ENCODE data around the gene CCDC82.
A peak's percentile ranks its signal among the peaks of the same experiment; 100 is the strongest.
"Not testable (repeated sequence)": the region's sequence is repeated elsewhere in the genome, so short reads cannot be mapped to it uniquely, and the experiment has no call there.

The CCDC82 gene

DNA sequence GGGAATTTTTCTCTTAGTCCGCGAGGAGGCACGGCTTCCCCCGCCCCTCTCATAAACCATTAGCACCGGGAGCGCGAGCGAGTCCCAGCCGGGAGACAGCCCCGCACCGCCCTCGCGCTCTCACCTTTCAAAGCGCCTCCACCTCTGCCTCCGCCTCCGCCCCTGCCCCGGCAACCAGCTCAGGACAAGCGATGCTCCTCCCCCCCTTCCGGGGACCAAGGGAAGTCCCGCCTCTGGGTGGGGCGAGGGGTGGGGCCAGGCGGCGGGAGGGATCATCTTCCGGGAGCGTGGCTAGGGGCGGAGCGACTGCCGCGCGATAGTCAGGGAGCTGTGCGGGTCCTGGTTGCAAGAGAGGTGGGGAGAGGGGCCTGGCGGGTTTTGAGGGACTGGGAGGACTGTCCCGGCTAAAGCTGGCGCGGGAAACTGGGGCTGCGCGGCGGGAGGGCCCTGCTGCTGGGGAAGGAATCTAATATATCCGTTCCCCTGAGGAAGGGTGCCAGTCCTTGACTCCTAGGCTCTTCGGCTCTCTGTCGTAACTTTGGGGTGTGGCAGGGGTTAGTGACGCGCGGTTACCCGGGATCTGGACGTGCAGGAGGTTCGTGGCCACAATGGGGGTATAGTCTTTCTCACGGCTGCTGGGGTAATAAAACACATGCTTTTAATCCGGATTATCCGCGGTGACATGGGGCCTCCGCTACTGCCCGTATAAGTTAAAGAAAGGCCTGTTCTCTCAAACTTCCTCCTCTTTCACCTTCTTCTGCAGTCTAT lies at the start of gene CCDC82, which contains the start of gene JRKL:
Gene CCDC82 (minus strand): TSS at position 193 of the 768 bp plus-strand sequence. CDS start 5,165 bp downstream, outside the sequence.
Gene JRKL (plus strand): TSS at position 294 of the 768 bp plus-strand sequence. CDS start 637 bp downstream, outside the sequence.
- FAIRE-seq: peak; percentile 5
- DNase-seq (ENCODE audit: low spot score): peak; percentile 97

DNA sequence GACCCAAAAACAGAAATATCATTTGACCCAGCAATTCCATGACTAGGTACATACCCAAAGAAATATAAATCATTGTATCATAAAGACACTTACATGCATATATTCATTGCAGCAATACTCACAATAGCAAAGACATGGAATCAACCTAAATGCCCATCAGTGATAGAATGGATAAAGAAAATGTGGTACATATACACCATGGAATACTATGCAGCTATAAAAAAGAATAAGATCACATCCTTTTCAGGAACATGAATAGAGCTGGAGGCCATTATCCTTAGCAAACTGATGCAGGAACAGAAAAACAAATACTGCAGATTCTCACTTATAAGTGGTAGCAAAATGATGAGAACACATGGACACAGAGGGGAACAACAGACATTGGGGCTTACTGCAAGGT lies 42.9 kb upstream of the CCDC82 start:
- not testable (repeated sequence) for FAIRE-seq; DNase-seq (ENCODE audit: low spot score)

DNA sequence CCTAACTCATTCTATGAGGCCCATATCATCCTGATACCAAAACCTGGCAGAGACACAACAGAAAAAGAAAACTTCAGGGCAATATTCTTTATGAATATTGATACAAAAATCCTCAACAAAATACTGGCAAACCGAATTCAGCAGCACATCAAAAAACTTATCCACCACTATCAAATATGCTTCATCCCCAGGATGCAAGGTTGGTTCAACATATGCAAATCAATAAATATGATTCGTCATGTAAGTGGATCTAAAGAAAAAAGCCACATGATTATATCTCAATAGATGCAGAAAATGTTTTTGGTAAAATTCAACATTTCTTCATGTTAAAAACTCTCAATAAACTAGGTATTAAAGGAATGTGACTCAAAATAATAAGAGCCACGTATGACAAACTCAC lies 41.0 kb upstream of the CCDC82 start:
- no peak for DNase-seq (ENCODE audit: low spot score)
- FAIRE-seq: no peak

DNA sequence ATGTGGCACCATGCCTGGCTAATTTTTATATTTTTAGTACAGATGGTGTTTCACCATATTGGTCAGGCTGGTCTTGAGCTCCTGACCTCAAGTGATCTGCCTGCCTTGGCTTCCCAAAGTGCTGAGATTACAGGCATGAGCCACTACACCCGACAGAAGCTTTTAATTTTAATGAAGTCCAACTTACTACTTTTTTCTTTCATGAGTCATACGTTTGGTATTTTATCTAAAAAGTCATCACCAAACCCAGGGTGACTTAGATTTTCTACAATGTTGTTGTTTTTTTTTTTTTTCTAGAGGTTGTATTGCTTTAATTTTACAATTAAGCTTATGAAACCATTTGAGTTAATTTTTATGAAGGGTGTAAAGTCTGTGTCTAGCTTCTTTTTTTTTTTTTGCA lies 35.0 kb upstream of the CCDC82 start:
- DNase-seq (ENCODE audit: low spot score) (no peak), FAIRE-seq (no peak)

DNA sequence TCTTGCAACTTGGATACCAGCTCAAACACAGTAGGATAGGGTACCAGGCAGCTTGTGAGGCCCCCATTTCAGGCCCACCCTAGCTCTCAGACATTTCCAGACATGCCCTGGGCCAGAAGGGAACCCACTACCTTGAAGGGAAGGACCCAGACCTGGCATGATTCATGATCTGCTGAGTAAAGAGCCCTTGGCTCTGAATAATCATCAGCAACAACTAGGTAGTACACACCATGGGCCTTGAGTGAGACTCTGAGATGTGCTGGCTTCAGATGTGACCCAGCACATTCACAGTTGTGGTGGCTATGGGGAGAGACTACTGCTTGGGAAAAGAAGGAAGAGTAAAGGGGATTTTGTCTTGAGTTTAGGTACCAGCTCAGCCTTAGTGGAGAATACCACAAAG lies 23.7 kb upstream of the CCDC82 start:
- FAIRE-seq: no peak
- no peak for DNase-seq (ENCODE audit: low spot score)

DNA sequence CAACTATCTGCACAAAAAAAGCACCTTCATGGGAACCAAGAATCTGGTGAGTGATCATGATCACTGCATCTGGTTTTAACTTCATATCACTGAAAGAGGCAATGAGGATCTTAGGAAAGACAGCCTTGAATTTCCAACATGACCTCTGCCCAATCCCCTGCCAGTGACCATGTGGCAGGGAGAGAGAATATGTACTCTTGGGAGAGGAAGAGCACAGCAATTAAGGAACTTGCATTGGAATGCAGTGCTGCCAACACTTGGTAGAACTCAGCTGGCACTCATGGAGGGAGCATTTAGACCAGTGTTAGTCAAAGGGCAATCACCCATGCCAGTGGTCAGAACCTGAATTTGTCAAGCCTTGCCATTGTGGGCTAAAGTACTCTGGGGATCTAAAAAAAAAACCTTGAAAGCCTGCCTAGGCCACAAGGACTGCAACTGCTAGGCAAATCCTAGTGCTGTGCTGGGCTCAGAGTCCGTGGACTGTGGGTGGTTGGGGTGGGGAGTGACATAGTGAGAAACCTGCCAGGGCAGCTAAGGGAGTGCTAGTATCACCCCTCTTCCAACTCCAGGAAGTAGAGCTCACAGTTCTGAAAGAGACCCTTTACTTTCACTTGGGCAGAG lies 23.2 kb upstream of the CCDC82 start:
- FAIRE-seq (no peak), DNase-seq (ENCODE audit: low spot score) (no peak)

DNA sequence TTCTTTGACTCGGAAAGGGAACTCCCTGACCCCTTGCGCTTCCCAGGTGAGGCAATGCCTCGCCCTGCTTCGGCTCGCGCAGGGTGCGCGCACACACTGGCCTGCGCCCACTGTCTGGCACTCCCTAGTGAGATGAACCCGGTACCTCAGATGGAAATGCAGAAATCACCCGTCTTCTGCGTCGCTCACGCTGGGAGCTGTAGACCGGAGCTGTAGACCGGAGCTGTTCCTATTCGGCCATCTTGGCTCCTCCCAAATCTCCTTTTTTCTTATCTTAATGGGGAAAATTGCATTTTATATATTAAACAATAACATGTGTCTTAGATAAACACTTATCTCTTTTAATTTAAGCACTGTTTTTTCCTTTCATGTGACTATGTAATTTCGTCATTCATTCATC lies 21.7 kb upstream of the CCDC82 start:
- not testable (repeated sequence) for FAIRE-seq; DNase-seq (ENCODE audit: low spot score)

DNA sequence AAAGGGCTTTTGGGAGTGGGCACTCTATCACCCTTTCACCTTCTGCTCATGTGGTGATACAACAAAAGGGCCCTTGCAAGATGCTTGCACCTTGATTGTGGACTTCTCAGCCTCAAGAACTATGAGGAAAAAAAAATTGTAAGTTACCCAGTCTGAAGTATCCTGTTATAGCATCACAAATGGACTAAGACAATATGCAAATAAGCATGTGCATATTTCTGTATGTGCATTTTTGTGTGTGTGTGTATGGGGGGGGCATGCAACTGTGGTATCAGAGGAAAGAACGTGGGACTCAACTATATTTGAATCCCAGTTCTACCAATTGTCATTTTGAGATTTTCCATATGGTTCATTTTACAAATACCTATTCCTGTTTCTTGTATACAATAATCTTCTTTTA lies 11.0 kb upstream of the CCDC82 start:
- no peak for FAIRE-seq

DNA sequence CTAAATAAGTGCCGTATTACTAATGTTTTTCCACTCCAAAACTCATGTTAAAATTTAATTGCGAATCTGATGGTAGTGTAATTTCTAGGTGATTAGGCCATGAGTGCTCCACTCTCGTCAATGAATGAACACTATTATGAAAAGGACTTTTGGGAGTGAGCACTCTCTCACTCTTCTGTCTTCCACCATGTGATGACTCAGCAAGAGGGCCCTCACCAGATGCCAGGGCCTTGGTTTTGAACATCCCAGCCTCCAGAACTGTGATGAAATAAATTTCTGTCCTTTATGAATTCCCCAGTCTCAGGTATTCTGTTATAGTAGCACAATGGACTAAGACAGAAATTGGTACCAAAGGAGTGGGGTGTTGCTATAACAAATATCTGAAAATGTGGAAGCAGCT lies 8.2 kb upstream of the CCDC82 start:
- FAIRE-seq (no peak), DNase-seq (ENCODE audit: low spot score) (no peak)

More for the DNA sequence above, 11.0 kb upstream of the CCDC82 start:
- no peak for DNase-seq (ENCODE audit: low spot score)

DNA sequence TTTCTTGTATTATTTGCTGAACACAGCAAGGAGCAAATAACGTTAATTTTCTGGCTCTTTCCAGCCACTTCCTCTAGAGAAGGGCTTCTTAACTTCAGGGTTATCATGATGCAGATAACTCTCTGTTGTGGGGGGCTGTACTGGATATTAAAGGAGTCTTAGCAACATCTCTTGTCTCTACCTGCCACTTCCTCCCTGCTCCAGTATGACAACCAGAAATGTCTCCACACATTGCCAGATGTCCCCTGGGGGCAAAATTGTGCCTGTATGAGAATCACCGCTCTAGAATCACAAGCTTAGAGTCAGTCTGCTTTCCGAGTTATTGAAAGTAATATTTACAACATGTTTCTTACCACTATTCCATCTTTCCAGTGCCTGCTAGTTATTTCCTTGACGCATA lies 6.9 kb upstream of the CCDC82 start:
- no peak for DNase-seq (ENCODE audit: low spot score)
- FAIRE-seq: no peak

DNA sequence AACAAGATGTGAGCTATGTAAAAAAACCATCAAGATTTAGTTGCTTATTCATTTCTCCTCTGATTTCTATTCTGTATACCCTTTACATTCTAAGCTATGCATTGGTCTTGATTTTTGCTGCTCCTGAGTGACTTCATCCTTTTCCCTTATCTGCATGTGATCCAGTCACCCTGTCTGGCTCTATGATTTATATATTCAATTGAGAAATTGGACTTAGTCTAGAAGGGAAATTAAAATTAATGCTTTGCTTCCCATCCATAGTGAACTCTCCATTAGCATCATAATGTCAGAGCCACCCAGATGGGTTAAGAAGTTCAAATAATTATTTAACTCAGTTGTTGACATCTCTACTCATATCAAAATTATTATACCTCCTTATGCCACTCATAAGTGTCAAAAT lies 5.1 kb upstream of the CCDC82 start:
- DNase-seq (ENCODE audit: low spot score) (no peak), FAIRE-seq (no peak)

DNA sequence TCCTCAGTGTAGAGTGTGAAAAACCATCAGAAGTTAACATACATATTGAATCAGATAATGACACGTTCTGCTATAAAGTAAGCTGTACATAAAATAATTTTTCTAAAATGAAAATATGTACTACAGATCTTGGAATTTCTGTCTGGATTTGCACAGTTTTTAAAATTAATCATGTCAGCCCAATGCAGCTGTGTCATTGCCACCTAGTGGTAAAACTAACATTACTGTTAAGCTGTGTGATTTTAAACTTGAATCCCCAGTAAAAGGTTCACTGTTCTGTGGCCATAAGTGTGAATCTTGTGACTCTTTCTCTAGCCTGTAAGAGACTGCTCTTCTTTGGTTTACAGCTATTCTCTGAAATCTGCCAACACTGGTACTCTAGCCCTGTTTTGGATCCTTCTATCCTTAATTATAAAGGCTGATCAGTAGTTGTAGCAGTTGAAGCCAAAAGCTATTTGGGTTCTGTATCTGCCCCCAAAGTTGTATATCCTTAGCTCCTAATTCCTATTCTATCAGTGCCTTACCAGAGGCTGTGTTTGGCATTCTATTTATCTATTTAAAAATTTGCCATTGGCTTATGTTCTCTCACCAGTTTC lies 4.1 kb upstream of the CCDC82 start:
- FAIRE-seq (no peak), DNase-seq (ENCODE audit: low spot score) (peak; percentile 18)

DNA sequence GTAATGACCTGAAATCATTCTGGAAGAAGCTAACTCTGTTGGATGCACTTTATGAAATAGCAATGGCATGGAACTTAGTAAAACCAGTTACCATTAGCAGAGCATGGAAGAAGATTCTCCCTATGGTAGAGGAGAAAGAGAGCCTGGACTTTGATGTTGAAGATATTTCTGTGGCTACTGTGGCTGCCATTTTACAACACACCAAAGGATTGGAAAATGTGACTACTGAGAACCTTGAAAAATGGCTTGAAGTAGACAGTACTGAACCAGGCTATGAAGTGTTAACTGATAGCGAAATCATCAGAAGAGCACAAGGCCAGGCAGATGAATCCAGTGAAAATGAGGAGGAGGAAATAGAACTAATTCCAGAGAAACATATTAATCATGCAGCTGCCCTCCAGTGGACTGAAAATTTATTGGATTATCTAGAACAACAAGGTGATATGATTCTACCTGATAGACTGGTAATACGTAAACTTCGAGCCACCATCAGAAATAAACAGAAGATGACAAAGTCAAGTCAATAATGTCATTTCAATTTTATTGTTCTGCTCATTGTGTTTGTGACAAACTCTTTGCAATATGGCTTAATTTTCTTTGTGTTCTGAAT lies 2.1 kb upstream of the CCDC82 start:
- no peak for DNase-seq (ENCODE audit: low spot score)
- no peak for FAIRE-seq

DNA sequence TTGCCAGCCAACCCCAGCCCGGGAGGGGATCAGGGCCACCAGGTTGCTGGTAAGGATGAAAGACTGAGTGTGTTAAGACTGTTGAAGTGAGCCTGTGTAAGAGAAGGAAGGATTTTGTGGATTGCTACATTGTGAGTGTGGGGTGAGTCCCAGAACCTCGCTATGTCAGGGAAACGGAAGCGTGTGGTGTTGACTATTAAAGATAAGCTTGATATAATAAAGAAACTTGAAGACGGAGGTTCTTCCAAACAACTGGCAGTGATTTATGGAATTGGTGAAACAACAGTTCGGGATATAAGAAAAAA lies 728 bp upstream of the CCDC82 start:
- FAIRE-seq (no peak), DNase-seq (ENCODE audit: low spot score) (no peak)

DNA sequence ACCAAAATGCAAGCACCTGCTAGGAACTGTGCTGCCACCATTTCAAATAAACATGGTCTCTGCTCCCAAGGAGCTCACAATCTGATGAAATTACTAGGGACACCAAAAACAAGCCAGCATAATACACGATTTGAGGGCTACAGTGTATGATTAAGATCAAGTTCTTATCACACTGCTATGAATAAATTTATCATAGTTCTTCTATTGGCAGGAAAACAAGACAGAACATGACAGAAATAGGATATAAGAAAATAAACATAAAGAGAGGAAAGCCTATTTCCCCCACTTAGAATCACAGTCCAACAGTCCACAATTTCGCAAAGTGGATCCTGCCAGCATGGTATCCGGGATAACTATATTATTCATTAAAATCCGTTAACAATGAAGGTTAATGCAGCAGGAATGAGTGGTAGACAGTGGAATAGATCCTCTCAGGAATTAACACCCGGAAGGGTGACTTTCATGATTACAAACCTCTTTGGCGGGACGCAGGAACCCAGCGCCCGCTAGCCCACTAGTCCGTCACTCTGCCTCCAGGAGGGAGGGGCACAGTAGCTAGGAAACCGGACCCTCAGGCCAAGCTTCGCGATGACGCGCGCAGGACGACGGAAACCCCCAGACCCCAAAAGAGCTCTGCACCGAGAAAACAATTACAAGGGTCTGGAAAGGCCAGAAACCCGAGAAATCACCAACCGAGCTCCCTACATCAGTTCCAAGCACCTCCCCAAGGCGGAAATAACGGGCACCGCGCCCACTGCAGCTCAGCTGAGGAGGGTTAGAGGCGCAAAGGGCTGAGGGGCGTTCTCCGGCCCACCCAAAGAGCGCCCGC lies 607 bp downstream of the CCDC82 start:
- FAIRE-seq (no peak), DNase-seq (ENCODE audit: low spot score) (peak; percentile 52)

DNA sequence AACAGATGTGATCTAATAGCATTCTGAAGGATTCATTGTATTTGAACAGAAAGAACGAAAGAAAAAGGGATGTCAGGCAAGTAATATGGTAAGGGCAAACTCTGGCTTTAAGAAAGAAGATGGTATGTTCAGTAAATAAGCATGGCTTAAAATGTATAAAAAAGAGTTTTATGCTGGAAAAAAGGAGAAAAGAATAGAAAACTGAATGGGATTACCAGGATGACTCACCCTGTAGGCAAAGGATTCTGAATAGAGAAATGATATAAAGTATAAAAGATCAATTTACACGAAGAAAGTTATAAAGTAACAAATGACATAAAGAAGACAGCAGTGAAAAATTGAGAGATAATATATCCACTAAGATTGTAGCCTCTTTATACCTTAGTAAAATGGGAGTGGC lies 4.5 kb downstream of the CCDC82 start:
- DNase-seq (ENCODE audit: low spot score) (no peak), FAIRE-seq (no peak)

DNA sequence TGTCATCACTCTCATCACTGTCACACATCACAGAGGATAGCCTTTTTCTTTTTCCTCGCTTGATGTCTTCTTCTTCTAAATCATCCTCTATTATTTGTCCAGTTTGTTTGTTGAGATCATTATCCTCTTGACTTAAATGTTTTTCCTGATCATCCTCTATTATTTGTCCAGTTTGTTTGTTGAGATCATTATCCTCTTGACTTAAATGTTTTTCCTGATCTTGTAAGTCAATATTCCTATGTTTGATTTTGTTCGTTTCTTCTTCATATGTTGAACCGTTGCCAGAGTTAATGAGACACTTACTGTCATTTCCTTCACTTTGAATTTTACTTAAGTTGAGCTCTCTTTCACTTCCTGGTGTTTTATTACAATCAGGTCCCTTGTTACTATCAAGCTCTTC lies 5.6 kb downstream of the CCDC82 start:
- FAIRE-seq (no peak), DNase-seq (ENCODE audit: low spot score) (no peak)

DNA sequence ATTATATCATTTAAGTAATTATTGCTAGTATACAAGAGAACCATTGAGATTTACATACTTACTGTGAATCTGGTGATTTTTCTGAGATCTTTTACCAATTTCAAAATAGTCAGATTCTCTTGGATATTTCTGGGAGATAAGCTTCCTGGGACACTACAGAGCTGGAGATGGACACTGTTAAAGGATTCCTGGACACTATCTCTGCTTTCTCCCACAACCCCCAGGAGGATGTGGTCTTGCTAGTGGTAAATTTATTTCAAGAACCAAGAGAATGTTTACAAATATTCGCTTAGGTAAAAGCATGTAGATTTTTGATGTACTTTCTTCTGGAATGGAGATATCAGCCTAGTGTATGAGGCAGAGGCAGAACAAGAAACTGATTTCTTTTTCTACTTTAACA lies 12.9 kb downstream of the CCDC82 start:
- FAIRE-seq (no peak), DNase-seq (ENCODE audit: low spot score) (no peak)

DNA sequence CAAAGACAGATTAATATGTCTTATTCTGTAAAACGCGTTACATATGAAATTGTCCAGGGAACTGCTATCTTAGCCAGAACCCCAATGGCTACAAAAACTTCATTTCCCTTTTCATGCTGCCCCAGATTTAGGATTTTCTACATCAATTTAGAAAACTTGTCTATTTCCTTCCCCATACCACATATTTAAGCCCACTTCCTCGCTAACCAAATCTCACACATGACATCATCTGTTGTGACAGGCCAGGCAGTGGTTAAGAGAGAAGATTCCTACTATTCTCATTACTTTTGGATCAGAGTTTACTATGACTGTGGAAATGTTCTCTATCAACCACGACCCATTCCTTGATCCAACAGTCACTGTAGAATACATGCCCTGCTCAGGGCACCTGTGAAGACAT lies 15.9 kb downstream of the CCDC82 start:
- FAIRE-seq: no peak
- no peak for DNase-seq (ENCODE audit: low spot score)

DNA sequence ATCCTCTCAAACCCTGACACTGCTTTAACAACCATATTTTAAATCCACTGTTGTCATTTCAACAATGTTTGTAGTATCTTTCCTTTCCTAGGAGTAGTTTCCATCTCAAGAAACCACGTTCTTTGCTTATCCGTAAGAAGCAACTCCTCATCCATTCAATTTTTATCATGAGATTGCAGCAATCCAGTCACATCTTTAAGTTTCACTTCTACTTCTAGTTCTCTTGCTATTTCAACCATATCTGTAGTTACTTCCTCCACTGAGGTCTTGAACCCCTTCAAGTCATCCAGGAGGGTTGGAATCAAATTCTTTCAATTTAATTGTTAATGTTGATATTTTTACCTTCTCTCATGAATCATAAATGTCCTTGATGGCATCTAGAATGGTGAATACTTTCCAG lies 22.4 kb downstream of the CCDC82 start:
- FAIRE-seq (no peak), DNase-seq (ENCODE audit: low spot score) (no peak)

DNA sequence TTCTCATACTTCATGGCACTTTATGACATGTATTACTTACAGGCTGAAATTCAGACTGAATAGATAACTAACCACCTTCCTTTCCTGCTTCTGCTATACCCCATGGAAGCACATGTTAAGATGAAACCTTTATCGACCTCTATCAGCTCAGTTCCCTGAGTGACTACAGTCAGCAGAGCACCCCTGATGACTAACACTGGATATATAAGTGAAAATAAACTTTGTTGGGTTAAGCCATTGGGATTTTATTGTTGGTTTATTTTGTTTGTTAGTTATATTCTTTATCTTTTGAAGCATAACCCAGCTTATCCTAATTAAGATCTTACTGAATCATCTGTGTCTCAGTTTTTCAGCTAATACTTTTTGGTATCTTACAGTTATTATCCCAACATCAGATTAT lies 23.7 kb downstream of the CCDC82 start:
- no peak for FAIRE-seq

More for the DNA sequence above, 23.7 kb downstream of the CCDC82 start:
- no peak for DNase-seq (ENCODE audit: low spot score)
